SIG-M5 (cell line): ENCODE measurements around the gene CD38.

ENCODE experiments used
- DNase-seq: peaks from one replicate; lab custom pipeline; 2025; lab: John Stamatoyannopoulos, UW

The CD38 gene

GRCh38 chr4:15868111-15868510, 90.0 kb downstream of the CD38 start:
- no peak for DNase-seq

DNA sequence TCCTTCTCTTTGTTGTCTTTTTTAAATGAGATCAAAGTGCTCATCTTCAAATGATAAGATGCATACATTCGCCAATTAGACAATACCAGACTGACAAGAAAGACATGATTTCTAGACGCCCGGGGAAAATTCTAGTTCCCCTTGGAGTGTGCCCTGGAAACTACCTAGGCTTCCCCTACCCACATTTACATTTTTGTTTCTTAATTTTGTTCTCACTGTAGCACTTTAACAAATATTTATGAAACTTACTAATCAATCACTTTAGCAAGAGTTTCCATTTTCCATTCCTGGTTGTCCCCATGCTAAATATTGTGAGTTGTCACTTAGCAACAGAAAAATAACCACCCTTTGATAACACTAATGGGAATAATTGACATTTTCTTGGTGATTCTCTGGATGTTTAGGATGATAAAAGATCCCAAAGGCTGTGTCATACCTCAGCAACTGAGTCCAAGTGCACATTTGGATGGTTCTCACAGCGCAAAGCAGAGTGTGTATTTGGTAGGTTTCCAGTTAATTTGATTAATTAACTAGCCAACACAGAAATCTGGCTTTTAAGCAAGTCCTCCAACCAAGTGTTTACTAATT, 90.8 kb downstream of the CD38 start:
- no peak for DNase-seq

- DNase-seq = no peak
These were observed 92.0 kb downstream of the CD38 start for GRCh38 chr4:15870079-15870478.

GRCh38 chr4:15870921-15871664, 93.0 kb downstream of the CD38 start:
- no peak for DNase-seq

- no peak for DNase-seq
These were observed 95.0 kb downstream of the CD38 start for GRCh38 chr4:15873117-15873516.

- no peak for DNase-seq
These were observed 96.5 kb downstream of the CD38 start for GRCh38 chr4:15874671-15875070.

- DNase-seq = no peak
These were observed 97.7 kb downstream of the CD38 start for GRCh38 chr4:15875663-15876460.

DNA sequence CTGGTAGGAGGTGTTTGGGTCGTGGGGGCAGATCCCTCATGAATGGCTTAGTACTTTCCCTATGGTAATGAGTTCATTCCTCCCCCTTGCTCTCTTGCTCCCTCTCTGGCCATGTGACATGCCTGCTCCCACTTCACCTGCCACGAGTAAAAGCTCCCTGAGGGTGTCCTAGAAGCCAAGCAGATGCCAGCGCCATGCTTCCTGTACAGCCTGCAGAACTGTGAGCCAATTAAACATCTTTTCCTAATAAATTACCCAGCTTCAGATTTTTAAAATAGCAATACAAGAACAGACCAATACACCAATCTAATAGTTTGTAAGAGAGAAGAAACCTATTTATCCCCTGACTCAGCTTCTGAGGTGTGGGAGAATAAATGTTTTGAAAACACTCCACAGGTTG, 99.9 kb downstream of the CD38 start:
- no peak for DNase-seq

GRCh38 chr4:15881820-15882219, 103.7 kb downstream of the CD38 start:
- DNase-seq = no peak

GRCh38 chr4:15882675-15883086, 104.6 kb downstream of the CD38 start:
- DNase-seq = no peak

DNA sequence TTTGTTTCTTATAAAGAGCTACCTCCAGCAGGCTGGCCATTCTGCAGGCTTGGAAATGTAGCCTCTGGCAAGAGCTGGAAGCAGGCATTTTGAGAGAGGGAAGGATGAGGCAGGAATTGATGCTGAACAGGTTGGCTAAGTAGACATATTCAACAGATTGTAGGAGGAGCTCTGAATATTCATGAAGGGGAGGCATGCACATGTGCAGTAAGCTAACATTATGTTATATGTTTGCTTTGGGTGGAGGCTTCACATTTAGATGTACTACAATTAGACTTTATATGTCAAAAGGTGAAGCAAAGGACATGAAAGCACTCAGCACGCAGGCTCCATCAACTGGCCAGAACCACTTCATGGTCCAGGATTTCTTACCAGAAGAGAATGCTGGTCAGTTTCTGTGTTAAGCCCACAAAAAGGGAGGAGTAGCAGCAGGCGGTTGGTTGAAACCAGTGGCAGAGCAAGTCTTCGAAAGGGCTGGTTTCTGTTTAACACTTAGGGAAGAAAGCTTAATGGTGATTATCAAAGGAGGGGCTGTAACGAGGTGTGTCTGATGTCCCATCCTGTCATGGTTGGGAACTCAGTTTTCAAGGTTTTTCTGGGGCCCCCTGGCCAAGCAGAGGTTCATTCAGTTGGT, 105.6 kb downstream of the CD38 start:
- no peak for DNase-seq

- no peak for DNase-seq
These were observed 106.5 kb downstream of the CD38 start for GRCh38 chr4:15884666-15885065.

- DNase-seq = no peak
These were observed 107.3 kb downstream of the CD38 start for GRCh38 chr4:15885422-15885821.

DNA sequence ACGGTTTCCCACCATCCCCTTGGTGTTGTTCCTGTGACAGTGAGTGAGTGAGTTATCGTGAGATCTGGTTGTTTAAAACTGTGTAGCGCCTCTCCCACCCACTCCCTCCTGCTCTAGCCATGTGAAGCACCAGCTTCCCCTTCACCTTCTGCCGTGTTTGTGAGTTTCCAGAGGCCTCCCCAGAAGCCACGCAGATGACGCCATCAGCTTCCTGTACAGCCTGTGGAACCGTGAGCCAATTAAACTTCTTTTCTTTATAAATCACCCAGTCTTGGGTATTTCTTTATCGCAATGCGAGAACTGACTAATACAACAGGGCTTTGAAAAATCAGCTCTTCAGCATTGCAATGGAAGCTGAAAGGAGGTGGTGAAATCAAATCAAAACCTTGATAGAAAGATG, 110.4 kb downstream of the CD38 start:
- DNase-seq = no peak

GRCh38 chr4:15890246-15890829, 112.2 kb downstream of the CD38 start:
- DNase-seq = no peak

DNA sequence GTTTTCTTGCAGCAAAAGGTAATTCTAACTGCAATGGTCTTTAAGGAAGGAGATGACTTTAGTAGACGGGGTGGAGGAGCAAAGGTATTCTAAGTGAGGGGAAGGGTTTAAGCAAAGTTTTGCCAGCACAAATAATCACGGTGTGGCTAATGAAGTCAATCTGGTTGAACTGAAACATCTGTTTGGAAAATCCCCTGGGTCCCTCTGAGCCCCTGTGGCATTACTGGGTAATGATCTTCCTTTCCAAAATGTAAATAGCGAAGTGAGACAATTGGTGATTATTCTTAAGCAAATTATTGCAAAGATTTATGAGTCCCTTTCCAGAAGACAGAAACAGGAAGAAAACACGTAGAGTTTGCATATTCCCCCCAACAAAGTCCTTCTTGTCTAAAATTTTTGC, 113.2 kb downstream of the CD38 start:
- DNase-seq = no peak

DNA sequence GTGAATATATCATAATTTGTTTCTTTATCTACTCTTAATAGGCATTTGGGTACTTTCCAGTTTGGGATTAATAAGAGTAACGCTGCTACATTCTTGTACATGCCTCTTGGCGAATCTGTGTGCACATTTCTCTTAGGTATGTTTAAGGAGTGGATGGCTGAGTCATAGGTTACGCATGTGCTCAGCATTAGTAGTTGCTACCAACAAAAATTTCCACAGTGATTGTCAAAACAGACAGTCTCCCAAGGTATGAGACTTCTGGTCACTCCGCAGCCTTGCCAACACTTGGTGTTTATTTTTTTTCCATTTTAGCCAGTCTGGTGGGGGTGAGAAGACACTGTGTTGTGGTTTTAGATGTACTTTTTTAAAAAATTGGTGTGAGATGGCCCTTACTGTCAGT, 115.8 kb downstream of the CD38 start:
- no peak for DNase-seq

DNA sequence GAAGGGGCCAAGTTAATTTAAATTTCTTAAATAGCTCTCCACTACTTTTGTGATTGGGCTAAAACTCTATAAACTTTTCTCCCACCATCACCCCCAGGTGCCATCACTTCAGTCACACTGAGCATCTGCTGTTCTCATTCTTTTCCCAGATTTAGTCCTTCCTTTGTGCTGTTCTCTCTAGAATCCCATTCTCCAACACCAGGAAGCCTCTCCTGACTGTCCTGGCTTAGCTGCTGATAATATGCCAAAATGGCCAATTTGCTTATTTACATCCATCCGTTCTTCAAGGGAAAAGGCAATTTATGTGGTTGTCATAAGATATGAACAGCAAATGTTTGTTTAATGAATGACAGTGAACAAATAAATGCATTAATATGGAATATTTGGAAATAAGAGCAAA, 116.3 kb downstream of the CD38 start:
- DNase-seq = no peak

GRCh38 chr4:15894921-15895916, 117.1 kb downstream of the CD38 start:
- DNase-seq = no peak

GRCh38 chr4:15897577-15897976, 119.4 kb downstream of the CD38 start:
- no peak for DNase-seq

DNA sequence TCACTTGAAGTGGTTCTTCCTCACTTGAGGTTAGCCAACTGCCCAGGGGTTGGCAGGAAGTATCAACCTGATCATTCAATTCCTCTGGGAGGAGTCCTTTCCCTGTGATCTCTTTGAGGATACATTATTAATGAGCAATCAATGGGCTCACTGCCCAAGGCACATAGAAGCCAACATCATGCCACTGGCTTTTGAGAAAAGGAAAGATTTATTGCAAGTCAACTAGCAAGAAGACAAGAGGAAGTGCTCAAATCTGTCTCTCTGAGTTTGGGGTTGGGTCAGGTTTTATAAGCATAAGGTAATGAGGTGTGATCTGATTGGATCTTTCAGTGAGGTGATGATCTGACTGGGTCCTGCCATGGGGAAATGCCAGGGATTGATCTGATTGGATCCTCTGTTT, 120.8 kb downstream of the CD38 start:
- DNase-seq = no peak
